Measurements from ENCODE around the gene PLXNA2.

The PLXNA2 gene

DNA sequence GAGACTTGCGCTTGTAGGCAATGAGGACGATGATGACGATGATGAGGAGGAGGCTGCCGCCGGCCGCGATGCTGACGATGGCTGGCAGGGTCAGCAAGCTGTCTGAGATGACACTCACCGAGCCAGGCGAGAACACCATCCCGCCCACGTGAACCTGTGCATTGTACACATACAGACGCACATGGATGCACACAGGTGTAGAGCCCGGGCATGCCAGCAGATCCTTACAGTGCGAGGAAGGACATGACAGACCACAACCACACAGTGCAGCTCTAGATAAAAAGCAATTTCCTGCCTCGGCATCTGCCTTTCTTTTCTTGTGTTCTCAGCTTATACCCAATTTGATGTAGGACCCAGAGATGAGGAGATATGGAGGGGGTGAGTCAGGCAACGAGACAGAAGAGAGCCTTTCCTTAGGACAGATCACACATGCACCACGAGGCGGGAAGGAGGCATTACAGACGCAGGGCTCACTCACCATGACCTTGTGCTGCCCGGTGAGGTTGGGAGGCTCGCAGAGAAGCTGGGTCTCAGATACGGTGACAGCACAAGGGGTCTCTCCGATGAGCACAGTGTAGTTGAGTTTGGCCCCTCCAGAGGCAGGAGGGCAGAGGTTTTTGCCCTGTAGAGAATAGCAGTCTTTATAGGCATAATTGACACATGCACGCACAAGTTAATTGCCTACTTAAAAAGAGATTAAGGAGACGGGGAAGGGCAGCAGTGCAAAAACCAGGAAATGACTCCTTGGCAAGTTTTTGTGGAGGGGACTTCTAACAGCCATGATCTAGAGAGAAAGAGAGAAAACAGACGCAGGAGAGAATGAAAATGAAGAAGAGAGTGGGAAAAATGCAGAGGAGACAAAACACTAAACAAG, 199.4 kb downstream of the PLXNA2 start:
- no peak for DNase-seq (ENCODE audit: low read depth)

DNA sequence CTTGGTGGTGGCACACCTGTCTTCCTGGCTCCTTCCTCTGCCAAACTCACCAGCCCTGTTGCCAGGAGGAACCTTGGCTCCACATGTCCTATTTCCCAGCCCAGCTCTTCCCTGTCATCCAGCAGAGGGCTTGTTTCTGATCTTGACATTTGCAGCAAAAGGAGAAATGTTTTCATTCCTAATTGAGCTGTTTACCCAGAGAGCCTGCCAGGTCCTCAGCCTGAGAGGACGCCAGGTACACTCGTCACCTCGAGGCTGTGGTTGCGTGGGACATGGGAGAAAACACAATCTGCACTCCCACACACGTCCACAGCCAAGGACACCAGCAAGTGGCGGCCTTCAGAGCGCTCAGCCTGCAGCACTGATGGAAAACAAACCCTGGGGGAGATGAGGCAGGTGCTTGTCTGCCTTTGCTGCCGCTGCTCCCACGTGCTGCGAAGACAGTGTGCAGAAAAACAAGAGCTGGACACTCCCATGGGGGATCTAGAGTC, 200.4 kb downstream of the PLXNA2 start:
- no peak for DNase-seq (ENCODE audit: low read depth)

DNA sequence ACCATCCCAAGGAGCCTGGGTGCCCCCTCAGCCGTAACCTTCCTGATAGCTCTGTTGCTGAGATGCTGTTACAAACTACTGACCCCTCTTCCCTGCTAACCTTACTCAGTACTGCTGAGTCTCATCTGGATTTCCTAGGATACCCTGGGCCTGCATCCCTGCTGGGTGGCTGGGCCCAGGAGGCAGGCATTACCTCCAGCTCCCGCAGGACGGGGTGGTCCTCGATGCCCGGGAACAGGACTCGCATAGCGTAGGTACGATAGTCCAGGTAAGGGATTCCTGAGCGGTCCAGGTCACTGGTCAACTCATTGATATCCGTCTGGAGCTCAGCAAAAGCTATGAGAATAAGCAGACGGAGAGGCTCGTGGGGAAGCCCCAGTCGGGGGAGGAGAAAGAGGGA, 201.3 kb downstream of the PLXNA2 start:
- DNase-seq (ENCODE audit: low read depth) = no peak

- no peak for DNase-seq (ENCODE audit: low read depth)
Observed at GRCh38 chr1:208042041-208042615, 202.1 kb downstream of the PLXNA2 start.

DNA sequence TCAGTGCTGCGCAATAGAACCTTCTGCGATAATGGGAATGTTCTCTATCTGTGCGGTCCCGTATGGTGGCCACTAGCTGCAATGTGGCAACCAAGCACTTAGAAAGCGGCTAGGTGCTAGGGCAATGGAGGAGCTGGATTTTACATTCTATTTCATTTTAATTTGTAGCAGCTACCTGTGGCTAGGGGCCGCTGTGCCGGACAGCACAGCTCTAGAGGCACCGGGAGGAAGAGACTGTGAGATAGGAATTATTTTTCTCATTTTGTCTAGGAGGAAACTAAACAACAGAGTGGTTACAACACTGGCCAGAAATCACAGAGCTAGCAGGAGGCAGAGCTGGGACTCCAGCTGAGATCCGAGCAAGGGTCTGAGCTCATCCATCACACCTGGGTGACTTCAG, 202.7 kb downstream of the PLXNA2 start:
- no peak for DNase-seq (ENCODE audit: low read depth)

GRCh38 chr1:208040821-208041297, 203.3 kb downstream of the PLXNA2 start:
- DNase-seq (ENCODE audit: low read depth) = no peak

- no peak for DNase-seq (ENCODE audit: low read depth)
Observed at GRCh38 chr1:208039536-208040332, 204.4 kb downstream of the PLXNA2 start.

GRCh38 chr1:208038303-208038702, 205.9 kb downstream of the PLXNA2 start:
- no peak for DNase-seq (ENCODE audit: low read depth)

DNA sequence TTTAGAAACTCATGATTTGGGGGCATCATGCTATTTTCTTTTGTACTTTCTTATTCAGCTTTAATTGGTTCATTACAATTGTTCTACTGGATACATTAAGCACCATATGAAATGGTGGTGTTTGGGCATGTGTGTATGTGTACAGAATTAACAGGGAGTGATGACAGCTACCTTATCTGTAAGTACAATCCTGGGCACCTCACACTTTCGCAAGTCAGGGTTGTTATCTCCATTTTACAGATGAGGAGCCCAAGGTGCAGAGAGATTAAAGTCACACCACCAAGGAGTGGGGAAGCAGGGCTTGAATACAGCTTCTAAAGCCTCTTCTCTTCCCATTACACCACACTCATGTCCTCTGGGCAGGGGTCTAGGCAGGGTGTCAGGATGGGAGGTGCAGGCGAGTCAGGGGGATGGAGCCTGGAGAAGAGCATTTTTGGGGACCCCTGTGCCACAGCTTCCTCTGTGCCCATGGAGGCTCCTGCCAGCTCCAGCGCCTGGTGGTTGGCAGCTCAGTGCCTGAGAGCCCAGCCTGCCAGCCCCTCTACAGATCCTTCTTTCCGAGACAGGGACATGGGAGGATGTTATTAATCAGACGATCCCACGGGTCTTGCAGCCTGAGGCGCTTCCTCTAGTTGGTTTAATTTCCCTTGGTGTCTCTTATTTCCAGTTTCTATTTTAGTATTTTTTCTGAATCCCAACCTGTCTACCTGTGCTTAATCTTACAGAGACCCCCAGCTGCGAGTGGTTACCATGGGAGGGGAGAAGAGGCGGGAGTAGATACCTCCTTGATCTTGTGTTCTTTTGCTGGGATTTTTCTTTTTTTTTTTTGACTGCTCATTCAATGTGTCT, 207.0 kb downstream of the PLXNA2 start:
- no peak for DNase-seq (ENCODE audit: low read depth)

DNA sequence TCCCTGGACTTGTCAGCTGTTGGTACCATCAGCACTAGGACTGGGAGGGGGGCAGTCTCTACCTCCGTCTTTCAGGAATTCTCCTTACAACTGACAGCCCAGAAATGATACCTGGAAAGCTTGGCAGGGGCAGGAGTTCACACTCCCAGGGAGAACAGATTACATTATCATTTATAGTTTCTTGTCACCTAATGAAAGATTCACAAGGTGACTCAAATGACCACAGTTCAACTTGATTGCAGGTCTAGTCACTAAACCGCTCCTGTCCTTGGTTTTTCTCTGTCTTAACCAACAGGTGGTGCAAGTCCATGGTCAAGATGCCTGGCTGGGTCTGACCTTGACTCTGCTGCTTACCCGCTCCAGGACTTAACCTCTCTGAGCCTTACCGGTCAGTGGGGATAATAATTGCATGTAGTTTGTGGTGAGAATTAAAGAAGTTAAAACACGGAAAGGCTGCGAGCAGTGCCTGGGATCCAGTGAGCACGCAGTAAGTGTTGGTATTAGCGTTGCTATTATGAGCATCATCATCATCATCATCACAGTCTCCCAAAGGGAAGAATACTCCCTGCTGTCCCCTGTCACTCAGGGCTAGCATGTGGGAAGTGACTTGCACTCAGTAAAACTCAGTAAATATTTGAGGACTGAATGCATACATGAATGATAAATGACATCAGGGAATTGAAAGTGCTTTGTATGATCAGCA, 207.9 kb downstream of the PLXNA2 start:
- peak; percentile 38 for DNase-seq (ENCODE audit: low read depth)

DNA sequence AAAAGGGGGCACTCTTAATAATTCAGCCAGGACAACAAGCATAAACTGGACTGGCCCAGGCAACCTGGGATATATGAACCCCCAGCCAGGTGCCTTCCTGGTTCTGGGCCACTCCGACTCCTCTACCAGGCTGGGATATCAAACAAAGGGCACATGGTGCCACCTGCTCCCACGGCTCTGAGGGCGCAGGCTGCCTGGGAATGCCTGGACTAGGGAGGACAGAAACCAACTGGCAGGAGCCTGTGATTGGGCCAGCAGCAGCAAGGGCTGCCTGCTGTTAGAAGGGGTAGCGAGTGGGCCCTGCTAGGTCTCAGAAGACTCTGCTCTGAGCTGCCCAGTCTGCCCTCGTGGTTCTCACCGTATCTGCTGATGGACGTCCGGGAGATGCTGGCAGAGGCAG, 210.0 kb downstream of the PLXNA2 start:
- DNase-seq (ENCODE audit: low read depth) = no peak

DNA sequence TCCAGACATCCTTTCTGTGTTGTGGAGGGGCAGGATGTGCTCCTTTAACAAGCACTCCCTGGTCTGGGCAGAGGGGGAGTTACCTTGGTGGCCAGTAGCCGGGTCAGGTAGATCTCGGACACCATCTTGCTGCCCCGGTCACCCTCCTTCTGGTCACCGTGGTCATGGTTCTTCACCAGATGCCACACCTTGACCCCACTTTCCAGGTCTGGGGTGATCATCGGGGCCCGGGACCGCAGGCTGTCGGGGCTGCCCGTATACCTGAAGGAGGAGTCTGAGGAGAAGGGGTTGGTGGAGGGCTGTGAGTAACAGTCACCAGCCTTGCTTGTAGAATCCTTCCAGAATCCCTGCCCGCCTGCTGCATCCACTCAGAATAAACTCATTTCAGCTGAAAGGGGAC, 210.9 kb downstream of the PLXNA2 start:
- DNase-seq (ENCODE audit: low read depth) = no peak

DNA sequence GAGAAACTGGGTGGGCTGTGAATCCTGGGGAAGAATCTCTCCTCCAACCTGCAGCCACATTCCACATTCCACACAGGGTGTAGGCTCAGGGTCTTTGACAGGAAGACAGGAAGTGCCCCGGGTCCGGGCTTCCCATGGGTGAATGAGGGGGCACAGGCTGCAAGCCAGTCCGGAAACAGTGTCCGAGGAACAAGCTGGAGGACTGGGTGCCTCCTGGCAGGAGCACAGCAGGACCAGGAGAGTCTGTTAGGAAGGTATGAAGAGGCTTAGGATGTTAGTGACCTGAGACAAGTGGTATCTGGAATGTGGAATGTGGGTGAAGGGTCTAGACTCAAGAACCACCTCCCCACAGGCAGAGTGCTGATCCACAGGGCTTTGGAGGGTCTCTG, 212.3 kb downstream of the PLXNA2 start:
- no peak for DNase-seq (ENCODE audit: low read depth)

DNA sequence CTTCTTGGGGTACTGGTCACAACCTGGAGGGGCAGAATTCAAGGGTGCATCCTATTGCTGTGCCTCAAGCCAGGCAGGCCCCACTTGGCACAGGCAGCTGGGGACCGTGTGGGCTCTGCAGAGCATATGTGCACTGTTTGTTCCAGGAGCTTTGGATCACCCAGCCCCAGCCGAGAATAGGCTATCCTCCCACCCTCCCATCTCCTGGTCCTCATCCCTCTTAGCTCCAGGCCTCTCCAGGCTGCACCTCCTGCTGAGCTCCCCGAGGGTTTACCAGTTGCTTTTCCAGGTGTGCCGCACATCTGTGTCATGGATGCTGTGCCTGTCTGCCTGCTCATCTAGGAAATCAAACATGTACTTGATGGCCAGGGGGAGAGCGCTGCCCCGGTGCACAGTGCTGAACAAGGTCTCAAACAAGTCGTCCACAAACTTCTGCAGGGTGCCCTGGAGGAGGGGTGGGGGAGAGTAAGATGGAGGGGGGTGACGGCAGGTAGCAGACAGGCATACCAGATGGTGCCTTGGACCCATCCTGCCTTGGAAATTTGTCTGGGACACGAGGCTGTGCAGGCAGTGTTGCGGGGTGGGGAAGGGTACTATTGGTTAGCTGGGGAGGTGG, 212.8 kb downstream of the PLXNA2 start:
- no peak for DNase-seq (ENCODE audit: low read depth)

DNA sequence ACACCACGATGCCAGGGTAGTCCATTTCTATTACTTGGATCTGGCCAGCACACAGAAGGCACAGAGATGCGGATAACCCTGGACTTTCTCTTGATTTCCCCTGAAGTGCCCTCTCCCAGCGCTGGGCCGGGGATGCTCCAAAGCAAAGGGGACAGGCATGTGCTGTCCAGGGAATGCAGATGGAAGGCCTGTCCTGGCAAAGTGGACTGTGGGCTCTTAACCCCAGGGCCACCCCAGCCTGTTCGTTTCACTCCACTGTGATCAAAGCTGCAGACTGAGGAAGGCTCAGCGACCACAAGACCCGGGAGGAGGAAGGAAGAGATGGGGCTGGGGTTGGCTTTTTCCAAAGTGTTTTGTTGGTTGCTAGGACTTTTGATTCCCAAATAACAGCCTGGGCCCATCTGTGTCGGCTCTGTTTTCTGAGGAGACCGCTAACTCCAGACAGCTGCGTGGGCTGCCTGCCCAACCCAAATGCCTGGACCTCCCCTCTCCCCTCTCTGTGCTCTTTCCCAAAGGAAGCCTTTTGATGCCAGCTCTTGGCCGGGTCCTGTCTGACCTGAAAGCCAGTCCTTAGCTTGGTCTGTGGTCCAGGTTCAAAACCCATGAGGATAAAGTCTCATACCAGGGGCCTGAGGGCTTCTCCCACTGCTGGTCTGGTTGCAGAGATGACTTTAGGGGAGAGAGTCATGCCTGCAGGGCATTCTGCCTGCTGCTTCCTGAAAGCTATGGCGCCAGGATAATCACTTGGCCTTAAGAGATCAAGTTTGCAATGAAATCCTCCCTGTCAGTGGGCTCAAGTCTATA, 213.7 kb downstream of the PLXNA2 start:
- no peak for DNase-seq (ENCODE audit: low read depth)

GRCh38 chr1:208029381-208030287, 214.6 kb downstream of the PLXNA2 start:
- DNase-seq (ENCODE audit: low read depth) = peak; percentile 62

DNA sequence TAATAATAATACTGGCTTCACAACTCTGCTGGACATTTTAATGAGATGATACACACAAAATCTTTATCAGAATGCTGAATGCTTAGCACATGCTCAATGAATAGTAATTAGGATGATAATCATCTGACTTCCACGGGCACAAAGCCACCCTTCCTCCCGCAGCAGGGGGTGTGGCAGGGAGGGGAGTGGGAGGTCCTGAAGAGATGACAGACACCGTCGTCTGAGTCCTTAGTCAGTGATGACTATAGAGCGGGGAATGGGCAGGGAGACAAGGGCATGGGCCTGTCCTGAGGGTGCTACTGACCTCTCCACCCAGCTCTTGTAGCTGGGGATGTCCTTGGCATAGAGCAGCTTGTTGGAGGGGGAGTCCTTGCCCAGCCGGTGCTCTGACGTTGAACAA, 215.7 kb downstream of the PLXNA2 start:
- DNase-seq (ENCODE audit: low read depth) = no peak

- DNase-seq (ENCODE audit: low read depth) = no peak
Observed at GRCh38 chr1:208027861-208028260, 216.3 kb downstream of the PLXNA2 start.

Measured in amniotic epithelial cell (primary cell).